Activated CD4-positive, alpha-beta T cell treated with anti-CD3 and anti-CD28 coated beads, Interleukin-2, amount 10 ng/mL, durations not matched to agents 7 days and 5 days (primary cell): ENCODE measurements around the gene C14orf93. TPM values are rescaled to one million over a fixed set of nuclear protein-coding genes. Genes with fewer than 3 reads are reported as not detected.

ENCODE experiments used
- CTCF ChIA-PET: fragments of 350-600 bp; sonication (Branson Sonifier 250); formaldehyde crosslinking; loops from one replicate; lab custom pipeline; 2021; ENCODE audit warnings: antibody characterized with exemption; lab: Charles Lee
- POLR2A ChIA-PET: fragments of 350-600 bp; sonication (Branson Sonifier 250); formaldehyde crosslinking; loops from one replicate; lab custom pipeline; 2021; ENCODE audit warnings: antibody characterized with exemption; lab: Charles Lee
- DNase-seq: peaks from one replicate; pipeline ENCODE4 v3.0.0-alpha.2; 2020
- H3K27ac Mint-ChIP-seq: one replicate; pipeline ENCODE4 v1.8.0; 2021; ENCODE audit warnings: mild to moderate bottlenecking, moderate library complexity, mixed read lengths
- H3K27me3 Mint-ChIP-seq: one replicate; pipeline ENCODE4 v1.8.0; 2021; ENCODE audit warnings: mixed read lengths
- H3K36me3 Mint-ChIP-seq: one replicate; pipeline ENCODE4 v1.8.0; 2021; ENCODE audit warnings: low read depth, mixed read lengths
- H3K4me1 Mint-ChIP-seq: one replicate; pipeline ENCODE4 v1.8.0; 2021; ENCODE audit warnings: mixed read lengths
- H3K4me3 Mint-ChIP-seq: one replicate; pipeline ENCODE4 v1.8.0; 2021; ENCODE audit warnings: mild to moderate bottlenecking, moderate library complexity, mixed read lengths
- H3K9me3 Mint-ChIP-seq: one replicate; pipeline ENCODE4 v1.8.0; 2021; ENCODE audit warnings: mixed read lengths
- total RNA-seq, 2 experiments: library from RNA; stranded (reverse); gene quantifications; one replicate each; pipeline ENCODE4 v1.2.3, GENCODE V29; 2021

C14orf93 gene
- total RNA-seq, 2 experiments from 2014 or later = 9.4 to 11.1 TPM

DNA sequence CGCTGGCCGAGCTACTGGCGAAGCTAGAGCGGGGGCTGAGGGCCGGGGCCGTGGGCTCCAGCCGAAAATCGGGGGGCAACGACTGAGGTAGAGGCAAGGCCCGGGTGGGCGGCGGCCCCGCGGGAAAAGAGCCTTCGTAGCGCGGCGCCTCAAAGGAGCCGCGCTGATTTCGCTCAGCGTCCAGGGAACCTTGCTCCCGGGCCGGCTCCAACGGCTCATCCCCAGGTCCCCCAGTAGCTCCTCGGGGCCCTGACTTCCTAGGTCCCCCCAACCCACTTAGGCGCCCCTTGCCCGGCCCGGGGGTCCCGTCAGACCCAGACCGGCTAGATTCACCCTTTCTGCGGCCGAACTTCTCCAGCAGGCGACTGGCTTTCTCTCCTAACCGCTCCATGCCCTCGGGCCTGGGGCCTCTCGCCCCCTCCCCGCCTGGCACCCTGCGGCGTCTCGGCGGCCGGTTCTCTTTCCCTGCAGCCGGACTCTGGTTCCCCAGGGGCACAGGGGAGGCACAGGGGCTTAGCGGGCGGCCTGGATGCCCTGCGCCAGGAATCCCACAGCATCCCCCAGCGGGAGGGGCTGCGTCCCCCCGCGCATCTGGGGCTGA is 28.0 kb downstream of the C14orf93 start:
- no peaks in the 10 kb centered on the region for H3K9me3 Mint-ChIP-seq
- DNase-seq = no peak
- peaks cover 7% of the 10 kb centered on the region for H3K4me1 Mint-ChIP-seq
- H3K27me3 Mint-ChIP-seq = peaks cover 25% of the 10 kb centered on the region
- H3K36me3 Mint-ChIP-seq = no peaks in the 10 kb centered on the region
- peak overlapping the region; percentile 60 for H3K4me3 Mint-ChIP-seq
- ChIA-PET POLR2A (no interaction called here), CTCF (interaction anchor here (0.6 to 3.4 kb wide), 22 partner anchors 9 to 1535 kb away, joined by 3 to 16 read pairs (median 4); partner anchors contain the start of gene PRMT5)
- no peak overlapping the region for H3K27ac Mint-ChIP-seq

DNA sequence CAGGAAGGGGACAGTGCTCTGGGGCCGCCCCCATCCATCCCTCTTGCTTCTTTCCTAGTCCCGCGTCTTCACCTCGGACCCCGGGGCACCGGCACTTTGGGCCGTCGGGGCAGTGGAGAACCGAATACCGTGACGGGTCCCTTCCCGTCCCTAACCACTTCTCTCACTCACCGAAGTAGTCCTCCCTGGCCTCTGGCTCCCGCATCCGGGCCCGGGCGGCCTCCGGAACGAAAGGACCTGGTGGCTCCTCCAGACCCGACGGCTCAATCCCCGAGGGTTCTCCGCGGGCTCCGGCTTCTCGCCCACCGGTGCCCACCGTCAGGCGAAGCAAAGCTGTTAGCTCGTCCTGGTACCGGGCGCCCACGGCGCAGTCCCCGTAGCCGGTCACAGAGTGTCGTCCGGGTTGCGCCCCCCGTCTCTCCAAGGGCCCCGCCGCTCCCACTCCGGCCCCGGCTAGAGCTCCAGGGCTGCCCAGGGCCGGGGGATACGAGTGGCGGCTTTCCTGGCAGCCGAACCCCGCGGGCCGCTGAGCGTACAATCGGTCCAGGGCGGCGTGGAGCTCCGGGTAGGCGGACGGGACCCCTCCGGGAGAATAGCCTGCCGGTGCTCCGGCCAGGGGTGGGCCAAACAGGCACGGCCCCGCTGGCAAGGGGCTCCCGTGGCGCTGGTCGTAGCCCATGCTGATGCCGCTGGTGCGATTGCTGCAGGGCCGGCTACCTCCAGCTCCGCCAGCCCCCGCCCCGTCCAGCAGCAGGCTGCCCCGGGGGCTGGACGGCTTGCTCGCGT is 28.7 kb downstream of the C14orf93 start:
- CTCF ChIA-PET = interaction anchor here (0.6 to 3.4 kb wide), 12 partner anchors 8 to 425 kb away, joined by 3 to 16 read pairs (median 6); partner anchors contain the start of gene PRMT5
- peaks cover 30% of the 10 kb centered on the region for H3K27me3 Mint-ChIP-seq
- H3K27ac Mint-ChIP-seq = no peak overlapping the region
- no peaks in the 10 kb centered on the region for H3K9me3 Mint-ChIP-seq
- H3K4me1 Mint-ChIP-seq = peaks cover 7% of the 10 kb centered on the region
- H3K36me3 Mint-ChIP-seq = no peaks in the 10 kb centered on the region
- DNase-seq = no peak
- no peak overlapping the region for H3K4me3 Mint-ChIP-seq
- POLR2A ChIA-PET = no interaction called here

DNA sequence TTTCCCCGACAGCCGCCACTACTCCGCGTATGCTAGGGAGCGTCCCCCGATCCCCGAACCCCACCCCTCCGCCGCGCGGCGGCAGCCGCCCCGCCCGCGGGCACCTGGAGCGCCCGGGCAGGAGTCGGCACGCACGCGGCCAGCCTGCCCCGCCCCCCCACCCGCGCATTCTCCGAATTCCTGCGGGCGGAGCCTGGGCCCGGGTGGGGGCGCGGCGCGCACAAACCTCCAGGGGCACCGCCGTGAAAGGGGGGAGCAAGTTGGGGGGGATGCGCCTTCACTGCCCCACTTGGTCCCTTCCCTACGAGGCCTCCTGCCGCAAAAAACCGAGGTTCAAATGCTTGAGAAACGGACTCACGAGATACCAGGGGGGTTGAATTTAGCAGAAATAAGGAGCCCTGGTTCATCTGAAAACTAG is 29.3 kb downstream of the C14orf93 start:
- POLR2A ChIA-PET = no interaction called here
- no peaks in the 10 kb centered on the region for H3K9me3 Mint-ChIP-seq

DNA sequence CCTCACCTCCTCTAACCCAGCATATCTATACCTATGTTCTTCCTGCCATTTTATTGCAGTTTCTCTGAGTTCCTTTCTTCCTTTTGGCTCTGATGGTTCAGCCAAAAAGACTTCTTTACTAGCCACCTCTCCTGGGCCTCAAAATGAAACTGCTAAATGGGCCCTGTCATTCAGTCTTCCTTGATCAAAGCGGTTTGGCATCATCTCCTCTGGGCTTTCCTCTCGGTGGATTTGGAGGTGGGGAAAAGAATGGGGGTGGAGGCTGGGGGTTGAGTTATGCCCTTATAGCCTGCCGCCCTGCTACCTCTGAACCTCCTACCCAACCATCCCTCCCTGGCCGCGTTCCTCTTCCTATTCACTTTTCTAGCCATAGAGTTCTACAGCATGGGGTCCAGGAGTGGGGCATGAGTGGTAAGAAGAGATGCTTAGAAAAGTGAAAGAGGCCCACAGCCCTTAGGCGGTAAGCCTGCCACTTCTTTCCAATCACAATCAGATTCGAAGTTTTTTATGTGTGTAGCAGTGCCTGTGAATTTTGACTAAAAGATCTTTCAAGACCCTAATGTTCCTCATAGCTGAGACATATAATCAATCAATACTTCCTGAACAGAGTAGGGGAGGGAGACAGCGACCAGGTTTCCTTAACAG is 30.1 kb downstream of the C14orf93 start:
- Mint-ChIP-seq H3K4me3 (no peak overlapping the region), H3K36me3 (no peaks in the 10 kb centered on the region), H3K27me3 (peaks cover 31% of the 10 kb centered on the region), H3K9me3 (no peaks in the 10 kb centered on the region), H3K4me1 (peaks cover 7% of the 10 kb centered on the region), H3K27ac (no peak overlapping the region)
- CTCF ChIA-PET = interaction anchor here (0.7 to 1.2 kb wide), 3 partner anchors 78 to 179 kb away, joined by 3 read pairs; no protein-coding TSS in a partner anchor
- POLR2A ChIA-PET = no interaction called here
- no peak for DNase-seq

More for the DNA sequence above, 29.3 kb downstream of the C14orf93 start:
- H3K27me3 Mint-ChIP-seq = peaks cover 31% of the 10 kb centered on the region
- CTCF ChIA-PET = interaction anchor here (0.7 to 2.7 kb wide), 3 partner anchors 12 to 178 kb away, joined by 3 to 10 read pairs (median 4); no protein-coding TSS in a partner anchor
- no peak overlapping the region for H3K4me3 Mint-ChIP-seq
- no peak for DNase-seq
- peaks cover 7% of the 10 kb centered on the region for H3K4me1 Mint-ChIP-seq
- H3K27ac Mint-ChIP-seq = no peak overlapping the region
- H3K36me3 Mint-ChIP-seq = no peaks in the 10 kb centered on the region

DNA sequence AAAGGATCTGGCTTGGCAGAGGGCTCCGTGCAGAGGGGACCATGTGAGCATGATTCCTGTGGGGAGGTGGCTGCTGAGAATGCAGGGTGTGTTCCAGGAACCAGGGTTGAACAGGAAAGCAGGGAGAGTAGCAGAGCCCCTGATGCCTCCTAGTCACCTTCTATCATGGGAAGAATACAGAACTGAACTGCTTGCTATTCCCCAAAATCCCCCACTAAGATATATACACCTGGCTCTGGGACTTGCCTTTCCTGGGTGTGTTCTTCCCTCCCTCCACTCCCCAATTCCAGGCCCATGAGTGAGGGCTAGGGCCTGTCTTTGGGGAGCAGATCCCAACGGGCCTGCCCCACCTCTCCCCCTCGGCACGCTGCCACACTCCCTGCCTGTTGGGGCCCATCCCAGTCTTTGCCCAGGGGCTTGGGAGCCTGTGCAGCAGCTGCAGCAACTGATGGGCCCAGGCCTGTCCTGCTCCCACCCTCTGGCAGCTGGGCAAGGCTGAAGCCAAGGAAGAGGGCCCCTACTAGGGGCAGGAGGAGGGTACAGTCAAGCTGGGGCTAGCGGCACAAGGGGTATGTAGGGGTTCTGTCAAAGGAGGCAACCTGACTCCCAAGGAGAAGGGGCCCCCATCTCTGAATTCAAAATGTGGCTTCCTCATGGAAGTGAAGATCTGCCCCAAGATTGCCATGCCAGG is 30.8 kb downstream of the C14orf93 start:
- Mint-ChIP-seq H3K36me3 (no peaks in the 10 kb centered on the region), H3K27me3 (peaks cover 31% of the 10 kb centered on the region), H3K4me3 (no peak overlapping the region), H3K4me1 (peaks cover 7% of the 10 kb centered on the region), H3K27ac (no peak overlapping the region), H3K9me3 (no peaks in the 10 kb centered on the region)
- ChIA-PET POLR2A (no interaction called here), CTCF (interaction anchor here (0.7 to 1.5 kb wide), 4 partner anchors 10 to 89 kb away, joined by 3 to 6 read pairs (median 3); no protein-coding TSS in a partner anchor)
- no peak for DNase-seq

DNA sequence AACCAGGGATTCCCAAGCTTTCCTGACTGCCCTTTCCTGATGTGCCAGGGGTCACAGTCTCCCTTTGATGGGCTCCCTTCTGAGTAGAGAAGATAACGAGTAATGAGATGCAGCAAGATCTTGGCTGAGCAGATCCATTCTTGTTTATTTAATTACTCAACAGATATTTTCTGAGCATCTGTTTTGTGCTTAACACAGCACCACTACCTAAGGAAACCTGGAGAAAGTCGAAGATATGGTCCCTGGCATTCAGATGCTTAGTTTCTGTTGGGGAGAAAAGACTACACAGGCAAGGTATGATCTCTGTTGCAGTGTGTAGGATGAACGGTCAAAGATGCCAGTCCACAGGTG is 31.5 kb downstream of the C14orf93 start:
- Mint-ChIP-seq H3K27me3 (peaks cover 31% of the 10 kb centered on the region), H3K9me3 (no peaks in the 10 kb centered on the region), H3K4me3 (no peak overlapping the region), H3K27ac (no peak overlapping the region), H3K36me3 (no peaks in the 10 kb centered on the region), H3K4me1 (peaks cover 7% of the 10 kb centered on the region)
- ChIA-PET CTCF (interaction anchor here (1.0 to 1.9 kb wide), 7 partner anchors 9 to 408 kb away, joined by 3 to 6 read pairs (median 4); partner anchors contain the start of gene CDH24), POLR2A (no interaction called here)
- no peak for DNase-seq

DNA sequence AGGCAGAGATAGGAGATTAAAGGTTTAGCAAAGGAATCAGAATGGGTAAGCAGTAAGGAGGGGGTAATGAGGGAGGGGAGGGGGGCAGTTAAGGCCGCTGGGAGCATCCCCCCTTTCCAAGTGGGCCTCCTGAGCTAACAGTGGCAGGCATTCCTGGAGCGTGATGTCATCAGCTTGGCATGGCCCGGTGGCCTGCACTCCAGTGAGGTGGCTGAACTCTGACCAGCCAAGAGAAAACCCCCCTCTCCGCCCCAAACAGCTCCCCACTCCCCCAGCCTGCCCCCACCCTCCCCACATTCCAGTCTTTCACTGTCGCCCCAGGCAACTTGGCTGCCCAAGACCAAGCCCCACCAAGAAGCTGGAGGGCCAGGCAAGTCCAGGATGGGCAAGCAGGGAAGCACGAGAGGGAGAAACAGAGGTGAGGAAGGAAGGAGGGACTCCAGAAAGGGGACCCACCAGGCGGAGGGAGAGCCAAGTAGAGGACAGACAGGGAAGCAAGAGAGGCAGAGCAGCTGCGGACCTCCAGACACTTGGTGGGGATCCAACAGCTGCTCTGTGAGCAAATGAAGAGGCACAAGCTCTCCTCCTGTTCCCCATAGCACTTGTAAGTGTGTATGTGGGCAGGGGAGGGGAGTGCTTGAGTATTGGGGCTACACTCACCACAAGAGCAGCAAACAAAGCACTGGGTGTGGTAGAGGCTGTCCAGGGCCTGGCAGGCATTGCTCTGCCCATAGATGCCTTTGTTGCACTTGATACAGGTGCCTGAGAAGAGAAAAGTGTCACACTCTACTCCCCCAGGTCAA is 32.1 kb downstream of the C14orf93 start:
- no peaks in the 10 kb centered on the region for H3K9me3 Mint-ChIP-seq
- H3K27ac Mint-ChIP-seq = no peak overlapping the region
- ChIA-PET CTCF (interaction anchor here (0.6 to 2.2 kb wide), 9 partner anchors 8 to 408 kb away, joined by 3 to 17 read pairs (median 4); partner anchors contain the start of gene CDH24), POLR2A (no interaction called here)
- peaks cover 7% of the 10 kb centered on the region for H3K4me1 Mint-ChIP-seq
- no peak overlapping the region for H3K4me3 Mint-ChIP-seq
- no peaks in the 10 kb centered on the region for H3K36me3 Mint-ChIP-seq
- H3K27me3 Mint-ChIP-seq = peaks cover 31% of the 10 kb centered on the region
- DNase-seq = no peak

DNA sequence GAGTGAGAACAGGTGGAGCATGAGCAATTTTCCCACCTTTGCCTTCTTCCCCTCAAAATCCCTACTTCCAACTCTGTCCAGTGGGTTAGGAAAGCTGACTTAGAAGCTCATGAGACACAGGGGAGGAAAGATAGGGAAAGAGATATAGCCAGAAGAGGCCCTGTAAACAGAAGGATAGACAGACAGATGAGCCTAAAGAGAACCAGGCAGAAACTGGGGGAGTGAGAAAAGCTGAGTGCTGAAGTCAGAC is 32.6 kb downstream of the C14orf93 start:
- Mint-ChIP-seq H3K36me3 (no peaks in the 10 kb centered on the region), H3K27ac (no peak overlapping the region), H3K4me3 (no peak overlapping the region), H3K9me3 (no peaks in the 10 kb centered on the region), H3K27me3 (peaks cover 31% of the 10 kb centered on the region), H3K4me1 (peaks cover 7% of the 10 kb centered on the region)
- DNase-seq = no peak
- ChIA-PET CTCF (interaction anchor here (0.6 to 2.2 kb wide), 8 partner anchors 8 to 407 kb away, joined by 3 to 17 read pairs (median 4); no protein-coding TSS in a partner anchor), POLR2A (no interaction called here)

DNA sequence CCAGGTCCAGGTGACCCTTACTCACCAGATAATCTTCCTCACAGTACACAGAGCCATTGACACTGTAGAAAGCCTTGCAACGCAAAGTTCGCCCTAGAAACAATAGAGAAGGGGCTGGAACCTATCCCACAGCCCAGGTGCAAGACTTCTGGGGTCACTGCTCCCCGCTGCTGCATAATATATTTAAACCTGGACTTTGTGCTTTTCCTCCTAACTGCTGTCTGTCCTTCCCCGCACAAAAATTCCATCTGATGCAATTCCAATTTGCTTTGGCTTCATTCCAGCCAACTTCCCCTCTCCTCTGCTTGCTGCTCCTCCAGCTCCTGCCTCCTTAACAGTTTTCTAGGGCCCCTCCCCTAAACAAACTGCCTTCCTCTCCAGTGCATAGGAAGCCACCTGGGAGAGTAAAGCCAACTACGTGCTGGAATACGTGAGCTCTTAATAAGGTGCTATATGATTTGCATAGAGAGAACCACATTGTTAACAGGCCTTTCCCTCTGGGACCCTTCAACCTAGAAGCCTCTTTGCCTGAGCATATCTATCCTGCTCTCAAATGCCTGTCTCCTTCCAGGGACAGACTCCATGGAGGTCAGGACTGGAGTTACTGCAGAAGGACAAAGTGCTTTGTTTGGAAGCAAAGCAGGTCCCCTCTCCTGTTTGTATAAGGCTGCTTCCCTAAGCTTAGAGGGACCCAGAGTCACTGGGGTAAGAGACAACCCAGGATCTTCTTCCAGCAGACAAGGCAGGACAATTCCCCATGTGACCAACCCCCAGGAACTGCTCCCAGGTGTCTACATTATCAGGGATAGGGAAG is 33.1 kb downstream of the C14orf93 start:
- H3K4me1 Mint-ChIP-seq = peaks cover 7% of the 10 kb centered on the region
- H3K9me3 Mint-ChIP-seq = no peaks in the 10 kb centered on the region
- H3K36me3 Mint-ChIP-seq = no peaks in the 10 kb centered on the region
- DNase-seq = no peak
- ChIA-PET POLR2A (no interaction called here), CTCF (interaction anchor here (0.6 to 2.2 kb wide), 11 partner anchors 9 to 407 kb away, joined by 3 to 17 read pairs (median 4); no protein-coding TSS in a partner anchor)
- H3K27me3 Mint-ChIP-seq = peaks cover 35% of the 10 kb centered on the region
- H3K4me3 Mint-ChIP-seq = no peak overlapping the region
- no peak overlapping the region for H3K27ac Mint-ChIP-seq

DNA sequence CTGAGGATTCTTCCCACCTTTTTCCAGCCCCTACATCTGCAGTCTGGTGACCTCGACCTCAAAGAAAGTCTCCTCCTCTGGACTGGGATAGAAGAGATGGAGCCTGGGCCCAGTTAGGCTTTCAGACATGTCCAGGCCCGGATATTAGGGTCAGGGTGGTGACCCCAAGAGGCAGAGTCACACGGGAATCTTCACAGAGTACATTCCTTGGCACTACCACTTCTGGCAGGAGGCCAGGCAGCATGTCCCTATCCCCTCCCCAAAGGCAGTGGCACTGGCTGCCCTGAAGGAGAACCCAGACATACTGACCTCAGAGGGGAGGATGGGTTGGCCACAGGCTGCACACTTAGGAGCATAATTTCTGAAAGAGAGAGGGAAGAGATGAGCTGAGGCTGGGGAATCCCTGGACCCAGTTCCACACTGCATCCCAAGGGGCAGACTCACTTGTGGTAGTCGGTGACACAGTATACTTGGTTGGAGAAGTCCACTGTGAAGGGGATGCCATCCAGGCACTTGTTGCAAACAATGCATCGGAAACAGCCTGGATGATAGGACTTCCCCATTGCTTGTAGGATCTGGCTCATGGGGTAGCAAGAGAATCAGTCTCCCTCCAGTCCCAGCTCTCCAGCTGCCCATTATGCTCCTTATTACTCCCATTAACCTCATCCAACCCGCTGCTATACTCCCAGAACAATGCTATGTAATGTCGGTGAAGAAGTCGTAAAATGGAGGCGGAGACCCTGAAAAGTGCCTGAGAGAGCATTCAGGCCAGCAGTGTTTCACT is 35.2 kb downstream of the C14orf93 start:
- H3K27ac Mint-ChIP-seq = no peak overlapping the region
- CTCF ChIA-PET = interaction anchor here (1.2 to 2.8 kb wide), 4 partner anchors 12 to 94 kb away, joined by 4 to 13 read pairs (median 8); partner anchors contain the start of gene HAUS4
- H3K36me3 Mint-ChIP-seq = no peaks in the 10 kb centered on the region
- H3K9me3 Mint-ChIP-seq = no peaks in the 10 kb centered on the region
- DNase-seq = no peak
- peaks cover 24% of the 10 kb centered on the region for H3K27me3 Mint-ChIP-seq
- H3K4me3 Mint-ChIP-seq = no peak overlapping the region
- POLR2A ChIA-PET = no interaction called here
- H3K4me1 Mint-ChIP-seq = peaks cover 1% of the 10 kb centered on the region
